H1 (cell line): ENCODE results near the gene FIP1L1. TPM values are rescaled to one million over a fixed set of nuclear protein-coding genes. Genes with fewer than 3 reads are reported as not detected.

Experiments used
- HDAC2 ChIP-seq, 2 experiments: fragments of 300-600 bp in 1 of 2; sonication (generic) in 1 of 2; IDR thresholded peaks; 2 replicates each; pipeline ENCODE4 v1.6.1; 2011 to 2012; ENCODE audit warnings: low read depth in 2 of 2, low read length in 2 of 2, mild to moderate bottlenecking in 2 of 2, moderate library complexity in 2 of 2, borderline replicate concordance in 1 of 2, inconsistent platforms in 1 of 2
- POLR2A ChIP-seq, 2 experiments: IDR thresholded peaks; 1 replicate in 1 of 2; 2 replicates in 1 of 2; pipeline ENCODE4 v1.6.1; 2011; ENCODE audit warnings: low read depth in 2 of 2, low read length in 2 of 2, mild to moderate bottlenecking in 2 of 2; ENCODE audit errors: control extremely low read depth in 1 of 2
- RBBP5 ChIP-seq: IDR thresholded peaks from 2 replicates; pipeline ENCODE4 v1.7.1; 2012; ENCODE audit warnings: low read depth, mild to moderate bottlenecking, inconsistent platforms, low read length, moderate library complexity, borderline replicate concordance
- polyA plus RNA-seq, 7 experiments: library from polyadenylated mRNA; depleted of rRNA in 3 of 7; stranded (reverse) in 5 of 7; unstranded in 2 of 7; fragments of >200 nt in 5 of 7; fragments of 200-250 nt in 2 of 7; gene quantifications; 1 replicate in 5 of 7; 2 replicates in 1 of 7; 4 replicates in 1 of 7; pipeline versions ENCODE4 v1.2.1 to v1.2.3, GENCODE V29; 2011 to 2013; ENCODE audit warnings: missing spikeins in 2 of 7, mixed read lengths in 2 of 7
- total RNA-seq: library from RNA; stranded (reverse); fragmentation: NEBNext Ultra II Directional; extraction: Animal tissue kit (Norgen Biotek cat#: 25700); gene quantifications from 2 replicates; pipeline ENCODE4 v1.2.1, GENCODE V29; 2021

Gene FIP1L1
- total and polyA plus RNA-seq, 2 of the 8 experiments (the other 6 are each of a cell fraction or from before 2014, with no cell fraction given), result 19.5 to 53.7 TPM

GRCh38 chr4:53465281-53465680 is 87.8 kb downstream of the FIP1L1 start (continued):
- no peak for TF ChIP-seq RBBP5
- TF ChIP-seq POLR2A (IDR thresholded peaks at IDR 0.05; ENCODE audit: control extremely low read depth in 1 of 2, low read depth in 2 of 2, low read length in 2 of 2), result no peak
- TF ChIP-seq HDAC2 (IDR thresholded peaks at IDR 0.05; ENCODE audit: borderline replicate concordance in 1 of 2, low read depth in 2 of 2, low read length in 2 of 2), result no peak
- TF ChIP-seq, all 59 proteins: peak for 0
